ENCODE measurements around the gene EIF4H. TPM values are rescaled to one million over a fixed set of nuclear protein-coding genes. Genes with fewer than 3 reads are reported as not detected.

EIF4H gene
- total RNA-seq, 2 experiments from 2014 or later, result 461 to 464 TPM

DNA sequence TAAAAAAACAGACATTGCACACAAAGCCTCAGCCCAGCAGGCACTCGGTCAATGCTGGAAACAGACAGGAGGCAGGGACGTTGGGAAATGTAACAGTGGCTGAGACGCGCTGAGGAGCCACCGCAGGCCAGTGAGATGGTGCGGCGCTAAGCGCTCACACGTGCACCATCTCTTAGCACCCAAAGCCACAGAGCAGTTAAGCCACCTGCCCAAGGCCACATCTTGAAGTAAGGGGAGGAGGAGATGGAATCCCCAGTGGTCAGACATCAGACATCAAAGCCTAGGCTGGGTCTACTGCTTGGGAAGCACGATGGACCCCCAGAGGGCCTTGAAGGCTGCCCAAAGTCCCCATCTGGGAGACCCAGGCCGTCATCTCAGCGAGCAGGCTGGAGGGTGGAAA is 51.2 kb downstream of the EIF4H start:
- POLR2A ChIA-PET, result no interaction called here
- H3K9me3 Mint-ChIP-seq, result no peaks in the 10 kb centered on the region
- no peaks in the 10 kb centered on the region for H3K4me1 Mint-ChIP-seq (ENCODE audit: low read depth)
- H3K27ac Mint-ChIP-seq, result no peak overlapping the region
- TF ChIP-seq, protein P1, sequence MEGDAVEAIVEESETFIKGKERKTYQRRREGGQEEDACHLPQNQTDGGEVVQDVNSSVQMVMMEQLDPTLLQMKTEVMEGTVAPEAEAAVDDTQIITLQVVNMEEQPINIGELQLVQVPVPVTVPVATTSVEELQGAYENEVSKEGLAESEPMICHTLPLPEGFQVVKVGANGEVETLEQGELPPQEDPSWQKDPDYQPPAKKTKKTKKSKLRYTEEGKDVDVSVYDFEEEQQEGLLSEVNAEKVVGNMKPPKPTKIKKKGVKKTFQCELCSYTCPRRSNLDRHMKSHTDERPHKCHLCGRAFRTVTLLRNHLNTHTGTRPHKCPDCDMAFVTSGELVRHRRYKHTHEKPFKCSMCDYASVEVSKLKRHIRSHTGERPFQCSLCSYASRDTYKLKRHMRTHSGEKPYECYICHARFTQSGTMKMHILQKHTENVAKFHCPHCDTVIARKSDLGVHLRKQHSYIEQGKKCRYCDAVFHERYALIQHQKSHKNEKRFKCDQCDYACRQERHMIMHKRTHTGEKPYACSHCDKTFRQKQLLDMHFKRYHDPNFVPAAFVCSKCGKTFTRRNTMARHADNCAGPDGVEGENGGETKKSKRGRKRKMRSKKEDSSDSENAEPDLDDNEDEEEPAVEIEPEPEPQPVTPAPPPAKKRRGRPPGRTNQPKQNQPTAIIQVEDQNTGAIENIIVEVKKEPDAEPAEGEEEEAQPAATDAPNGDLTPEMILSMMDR (IDR thresholded peaks at IDR 0.05), result no peak
- ATAC-seq (no peak), DNase-seq (no peak)
- CTCF ChIA-PET, result no interaction called here
- H3K4me3 Mint-ChIP-seq, result no peak overlapping the region
- H3K36me3 Mint-ChIP-seq (ENCODE audit: low read depth), result peaks cover 21% of the 10 kb centered on the region
- H3K27me3 Mint-ChIP-seq, result no peaks in the 10 kb centered on the region
- intact Hi-C loops (cut with micrococcal nuclease), result no loop called here

- intact Hi-C loops (cut with micrococcal nuclease), result no loop called here
- Mint-ChIP-seq H3K36me3 (ENCODE audit: low read depth) (peaks cover 27% of the 10 kb centered on the region), H3K4me3 (no peak overlapping the region), H3K4me1 (ENCODE audit: low read depth) (peaks cover 3% of the 10 kb centered on the region), H3K27ac (no peak overlapping the region), H3K27me3 (no peaks in the 10 kb centered on the region), H3K9me3 (no peaks in the 10 kb centered on the region)
- DNase-seq, result no peak
- POLR2A ChIA-PET, result interaction anchor here (1.0 kb wide), 1 partner anchor 8 kb away, joined by 4 read pairs; no protein-coding TSS in a partner anchor
- no peak for ATAC-seq
- TF ChIP-seq, protein P1 (IDR thresholded peaks at IDR 0.05), result no peak
- CTCF ChIA-PET, result no interaction called here
These were observed 52.5 kb downstream of the EIF4H start for GRCh38 chr7:74226633-74227032.

- TF ChIP-seq, protein P1 (IDR thresholded peaks at IDR 0.05), result no peak
- no peak for ATAC-seq
- ChIA-PET CTCF (no interaction called here), POLR2A (interaction anchor here (0.6 to 1.7 kb wide), 4 partner anchors 9 to 176 kb away, joined by 3 to 5 read pairs (median 3); no protein-coding TSS in a partner anchor)
- DNase-seq, result no peak
- intact Hi-C loops (cut with micrococcal nuclease), result no loop called here
- Mint-ChIP-seq H3K27me3 (no peaks in the 10 kb centered on the region), H3K4me1 (ENCODE audit: low read depth) (peaks cover 3% of the 10 kb centered on the region), H3K9me3 (no peaks in the 10 kb centered on the region), H3K36me3 (ENCODE audit: low read depth) (peaks cover 33% of the 10 kb centered on the region), H3K27ac (no peak overlapping the region), H3K4me3 (no peak overlapping the region)
These were observed 55.1 kb downstream of the EIF4H start for GRCh38 chr7:74228951-74229900.

DNA sequence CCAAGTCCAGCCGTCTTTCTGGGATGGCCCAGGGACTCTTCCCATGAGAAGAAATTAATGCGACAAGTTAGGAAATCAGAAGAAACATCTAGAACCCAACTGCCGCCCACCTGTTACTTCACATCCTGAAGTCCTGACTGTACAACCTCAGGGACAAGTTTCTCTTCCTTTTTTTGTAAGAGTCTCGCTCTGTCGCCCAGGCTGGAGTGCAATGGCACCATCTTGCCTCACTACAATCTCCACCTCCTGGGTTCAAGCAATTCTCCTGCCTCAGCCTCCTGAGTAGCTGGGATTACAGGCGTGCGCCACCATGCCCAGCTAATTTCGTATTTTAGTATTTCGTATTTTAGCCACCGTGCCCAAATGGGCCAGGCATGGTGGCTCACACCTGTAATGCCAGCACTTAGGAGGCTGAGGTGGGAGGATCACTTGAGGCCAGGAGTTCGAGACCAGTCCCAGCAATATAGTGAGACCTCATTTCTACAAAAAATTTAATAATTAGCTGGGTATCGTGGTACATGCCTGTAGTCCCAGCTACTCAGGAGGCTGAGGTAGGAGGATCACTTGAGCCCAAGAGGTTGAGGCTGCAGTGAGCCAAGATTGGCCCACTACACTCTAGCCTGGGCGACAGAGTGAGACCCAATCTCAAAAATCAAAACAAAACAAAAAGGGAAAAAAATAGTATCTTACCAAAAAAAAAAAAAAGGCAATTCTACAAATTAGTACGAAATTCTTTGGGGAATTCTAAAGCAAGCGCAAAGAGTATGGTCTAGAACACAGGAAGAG is 56.5 kb downstream of the EIF4H start:
- POLR2A ChIA-PET, result interaction anchor here (0.6 to 1.7 kb wide), 5 partner anchors 8 to 147 kb away, joined by 3 to 5 read pairs (median 3); no protein-coding TSS in a partner anchor
- no peak for ATAC-seq

More for the DNA sequence above, 56.5 kb downstream of the EIF4H start:
- no peak overlapping the region for H3K4me3 Mint-ChIP-seq
- H3K4me1 Mint-ChIP-seq (ENCODE audit: low read depth), result peaks cover 3% of the 10 kb centered on the region
- CTCF ChIA-PET, result interaction anchor here (1.2 kb wide), 1 partner anchor 24 kb away, joined by 7 read pairs; no protein-coding TSS in a partner anchor
- DNase-seq, result no peak
- H3K27ac Mint-ChIP-seq, result no peak overlapping the region
- no peaks in the 10 kb centered on the region for H3K9me3 Mint-ChIP-seq
- peaks cover 40% of the 10 kb centered on the region for H3K36me3 Mint-ChIP-seq (ENCODE audit: low read depth)
- TF ChIP-seq, protein P1 (IDR thresholded peaks at IDR 0.05), result no peak
- intact Hi-C loops (cut with micrococcal nuclease), result no loop called here
- no peaks in the 10 kb centered on the region for H3K27me3 Mint-ChIP-seq

Data from activated CD8-positive, alpha-beta T cell treated with anti-CD3 and anti-CD28 coated beads for 36 hours (primary cell).